Stimulated activated CD8-positive, alpha-beta memory T cell treated with anti-CD3 and anti-CD28 coated beads, Interleukin-2, amount 100 ng/mL, for 1 hour (primary cell): ENCODE data around the gene CTTNBP2NL.
"Not testable (repeated sequence)": the region's sequence is repeated elsewhere in the genome, so short reads cannot be mapped to it uniquely, and the experiment has no call there.

Source experiments
- DNase-seq, 2 donors: peaks; one replicate each; pipeline ENCODE4 v3.0.0-alpha.2; 2020; ENCODE audit warnings: low read depth in 2 of 2

Gene CTTNBP2NL

DNA sequence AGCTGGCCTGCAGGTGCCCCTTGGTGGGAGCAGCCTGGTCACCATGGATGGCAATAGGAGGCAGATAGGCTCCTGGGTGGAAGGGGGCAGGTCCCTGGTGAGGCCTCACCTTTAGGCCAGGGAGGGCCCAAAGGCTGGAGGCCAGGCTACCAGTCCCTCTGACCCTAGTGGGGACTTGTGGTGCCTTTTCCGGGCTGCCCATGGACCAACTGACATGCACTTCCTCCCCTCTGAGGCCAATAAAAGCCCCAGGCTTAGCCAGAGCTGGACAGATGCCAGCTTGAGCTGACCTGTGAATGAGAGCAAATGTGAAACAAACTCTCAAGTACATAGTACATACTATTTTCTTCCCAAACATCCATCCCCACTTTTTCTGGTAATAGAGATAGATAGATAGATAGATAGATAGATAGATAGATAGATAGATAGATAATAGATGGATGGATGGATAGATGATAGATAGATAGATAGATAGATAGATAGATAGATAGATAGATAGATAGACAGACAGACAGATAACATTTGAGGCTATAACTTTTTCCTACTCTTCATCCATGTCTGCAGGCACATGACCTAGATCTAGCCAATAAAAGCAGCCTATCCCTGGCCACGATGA, 9.2 kb upstream of the CTTNBP2NL start:
- DNase-seq = no peak

DNA sequence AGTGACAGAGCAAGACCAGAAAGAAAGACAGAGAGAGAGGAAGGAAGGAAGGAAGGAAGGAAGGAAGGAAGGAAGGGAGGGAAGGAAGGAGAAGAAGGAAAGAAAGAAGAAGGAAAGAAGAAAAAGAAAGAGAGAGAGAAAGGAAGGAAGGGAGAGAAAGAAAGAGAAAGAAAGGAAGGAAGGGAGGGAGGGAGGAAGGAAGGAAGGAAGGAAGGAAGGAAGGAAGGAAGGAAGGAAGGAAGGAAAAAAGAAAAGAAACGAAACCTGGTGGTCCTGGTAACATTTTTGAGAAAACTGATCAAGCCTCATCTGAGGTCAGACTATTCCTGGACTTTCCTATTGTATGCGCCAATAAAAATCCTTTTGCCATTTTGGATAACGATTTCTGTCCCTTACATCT, 8.2 kb upstream of the CTTNBP2NL start:
- no peak for DNase-seq

DNA sequence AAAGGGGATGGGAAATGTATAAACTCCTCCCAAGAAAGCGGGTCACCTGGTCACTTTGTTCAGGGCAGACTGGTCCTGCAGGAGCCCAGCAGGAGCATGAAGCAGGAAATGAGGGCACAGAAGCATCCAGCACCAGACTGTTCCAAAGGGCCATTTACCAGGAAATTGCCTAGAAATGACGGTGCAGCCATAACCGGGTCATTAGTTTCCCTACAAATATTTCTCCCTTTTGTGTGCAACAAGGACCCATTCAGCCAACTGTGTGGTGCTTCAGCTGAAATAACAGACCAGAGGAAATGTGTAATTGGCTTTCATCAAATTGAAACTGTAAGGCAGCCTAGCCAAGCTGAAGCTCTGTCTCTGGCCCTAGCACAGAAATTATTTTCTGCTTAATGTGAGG, 7.6 kb upstream of the CTTNBP2NL start:
- DNase-seq = no peak

DNA sequence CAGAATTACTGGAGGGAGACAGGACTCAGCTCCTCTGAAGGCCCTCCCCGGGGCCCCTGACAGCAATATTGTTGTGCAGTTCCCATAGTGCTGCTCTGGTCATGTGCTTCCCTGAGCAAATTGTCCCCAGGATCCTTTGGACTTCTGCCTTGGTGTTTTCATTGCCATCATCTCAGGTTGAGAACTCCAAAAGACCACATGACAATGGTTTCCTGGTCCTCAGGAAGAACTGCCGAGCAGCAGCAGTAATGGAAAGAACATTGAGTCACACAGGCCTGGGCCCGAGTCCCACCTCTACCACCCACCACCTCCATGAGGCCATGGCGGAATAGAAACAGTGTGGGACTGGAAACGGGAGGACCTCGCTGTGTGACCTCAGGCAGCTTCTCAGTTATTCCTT, 6.3 kb upstream of the CTTNBP2NL start:
- DNase-seq = no peak

DNA sequence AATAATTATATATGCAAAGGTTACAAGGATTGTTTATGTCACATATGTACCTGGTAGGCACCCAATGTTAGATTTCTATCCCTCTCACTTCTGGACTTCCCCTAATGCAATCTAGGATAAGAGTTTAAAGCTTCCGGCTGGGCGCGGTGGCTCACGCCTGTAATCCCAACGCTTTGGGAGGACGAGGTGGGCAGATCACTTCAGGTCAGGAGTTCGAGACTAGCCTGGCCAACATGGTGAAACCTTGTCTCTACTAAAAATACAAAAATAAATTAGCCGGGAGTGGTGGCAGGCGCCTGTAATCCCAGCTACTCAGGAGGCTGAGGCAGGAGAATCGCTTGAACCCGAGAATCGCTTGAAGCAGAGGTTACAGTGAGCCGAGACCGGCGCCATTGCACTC, 5.7 kb upstream of the CTTNBP2NL start:
- not testable (repeated sequence) for DNase-seq

DNA sequence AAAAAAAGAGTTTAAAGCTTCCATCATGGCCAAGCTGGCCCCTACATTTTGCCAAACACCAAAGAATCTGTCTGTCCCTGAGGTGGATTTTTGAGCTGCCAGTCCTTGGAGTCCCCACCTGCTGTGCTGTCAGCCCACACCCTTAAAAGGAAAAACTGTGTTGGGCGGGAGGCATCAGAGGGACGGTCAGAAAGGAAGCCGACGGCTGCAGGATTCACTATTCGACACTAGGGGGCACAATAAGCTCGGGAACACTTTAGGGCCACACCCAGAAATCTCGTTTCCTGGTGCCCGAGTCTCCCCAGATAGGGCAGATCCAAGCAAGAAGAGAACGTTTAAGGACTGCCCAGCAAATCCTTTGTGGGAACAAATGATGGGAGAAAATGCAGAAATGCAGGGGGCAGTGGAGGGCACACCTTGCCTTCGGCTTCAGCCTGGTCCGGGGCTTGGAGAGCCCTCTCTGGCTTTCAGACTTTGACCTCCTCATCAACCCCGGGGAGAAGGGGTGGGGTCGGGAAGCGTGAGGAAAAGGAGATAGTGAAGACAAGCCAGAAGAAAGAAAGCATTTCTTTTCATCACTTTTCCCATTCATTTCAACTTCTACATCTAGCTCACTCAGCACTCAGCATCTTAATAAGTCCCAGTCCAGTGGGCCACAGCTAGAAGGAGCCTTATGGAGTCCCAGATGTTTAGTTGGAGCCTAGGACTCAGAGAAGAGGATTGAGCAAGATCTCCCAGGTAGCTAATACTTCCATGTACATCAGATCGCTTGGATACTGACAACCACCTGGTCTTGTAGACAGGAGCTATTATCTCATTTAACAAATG, 5.0 kb upstream of the CTTNBP2NL start:
- DNase-seq = peak; percentile 51 to 57

DNA sequence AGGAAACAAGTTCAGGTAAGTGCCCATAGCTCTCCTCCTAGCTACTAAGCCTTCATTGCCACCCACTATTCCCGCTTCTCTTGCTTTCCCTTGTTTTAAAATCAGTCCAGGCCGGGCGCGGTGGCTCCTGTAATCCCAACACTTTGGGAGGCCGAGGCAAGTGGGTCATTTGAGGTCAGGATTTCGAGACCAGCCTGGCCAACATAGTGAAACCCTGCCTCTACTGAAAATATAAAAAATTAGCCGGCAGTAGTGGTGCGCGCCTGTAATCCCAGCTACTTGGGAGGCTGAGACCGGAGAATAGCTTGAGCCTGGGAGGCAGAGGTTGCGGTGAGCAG, 4.4 kb upstream of the CTTNBP2NL start:
- DNase-seq = no peak

DNA sequence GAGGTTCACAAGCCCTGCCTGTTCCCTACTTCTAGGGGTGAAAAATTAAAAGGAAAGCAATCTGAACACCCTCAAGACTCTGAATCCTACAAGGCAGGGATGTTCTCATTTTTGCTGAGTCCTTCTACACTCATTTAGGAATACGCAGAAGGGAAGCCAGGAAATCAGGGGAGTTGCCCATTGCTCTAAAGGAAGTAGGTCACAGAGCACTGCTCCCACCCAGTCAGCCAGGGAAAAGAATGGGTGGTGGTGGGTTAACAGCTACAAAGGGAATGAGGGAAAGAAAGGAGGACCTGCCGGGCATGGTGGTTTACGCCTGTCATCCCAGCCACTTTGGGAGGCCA, 2.4 kb upstream of the CTTNBP2NL start:
- DNase-seq = no peak

DNA sequence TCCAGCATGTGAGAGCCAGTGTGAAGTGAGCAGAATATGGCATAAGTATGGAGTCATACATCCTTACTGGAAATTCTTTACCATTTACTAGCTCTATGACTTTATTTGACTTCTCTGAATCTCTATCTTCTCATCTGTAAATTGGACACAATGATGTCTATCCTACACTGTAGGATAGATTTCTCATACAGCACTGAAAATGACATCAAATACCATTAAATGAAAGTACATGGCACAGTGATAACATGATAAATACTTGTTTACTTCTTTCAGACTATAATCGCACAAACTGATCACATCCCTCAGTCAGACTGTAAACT, 1.3 kb upstream of the CTTNBP2NL start:
- DNase-seq = no peak

DNA sequence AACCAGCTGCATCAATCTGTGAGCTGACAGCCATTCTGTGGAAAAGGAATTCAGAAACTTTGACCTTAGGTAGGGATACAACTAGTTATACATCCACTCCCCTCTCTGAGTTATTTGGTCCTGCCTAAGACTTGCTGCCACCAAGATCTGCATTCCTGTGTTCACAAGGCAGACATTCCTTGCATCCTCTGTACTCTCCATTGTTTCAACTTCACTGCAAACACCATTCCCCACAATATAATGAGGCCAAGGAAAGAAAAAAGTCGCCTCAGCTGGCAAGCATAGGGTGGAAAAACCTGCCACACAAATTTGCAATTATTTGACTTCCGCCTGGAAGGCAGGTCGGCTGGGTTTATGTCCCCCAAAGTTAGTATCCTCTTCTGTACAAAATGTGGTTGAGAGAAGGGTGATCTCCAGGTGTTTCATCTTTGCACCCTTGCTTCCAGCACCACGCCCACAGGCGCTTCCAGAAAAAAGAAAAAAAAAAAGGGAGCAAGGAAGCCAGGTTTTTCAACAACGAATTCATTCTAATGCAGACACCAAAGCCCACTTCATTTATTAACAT, 676 bp upstream of the CTTNBP2NL start:
- DNase-seq = no peak

DNA sequence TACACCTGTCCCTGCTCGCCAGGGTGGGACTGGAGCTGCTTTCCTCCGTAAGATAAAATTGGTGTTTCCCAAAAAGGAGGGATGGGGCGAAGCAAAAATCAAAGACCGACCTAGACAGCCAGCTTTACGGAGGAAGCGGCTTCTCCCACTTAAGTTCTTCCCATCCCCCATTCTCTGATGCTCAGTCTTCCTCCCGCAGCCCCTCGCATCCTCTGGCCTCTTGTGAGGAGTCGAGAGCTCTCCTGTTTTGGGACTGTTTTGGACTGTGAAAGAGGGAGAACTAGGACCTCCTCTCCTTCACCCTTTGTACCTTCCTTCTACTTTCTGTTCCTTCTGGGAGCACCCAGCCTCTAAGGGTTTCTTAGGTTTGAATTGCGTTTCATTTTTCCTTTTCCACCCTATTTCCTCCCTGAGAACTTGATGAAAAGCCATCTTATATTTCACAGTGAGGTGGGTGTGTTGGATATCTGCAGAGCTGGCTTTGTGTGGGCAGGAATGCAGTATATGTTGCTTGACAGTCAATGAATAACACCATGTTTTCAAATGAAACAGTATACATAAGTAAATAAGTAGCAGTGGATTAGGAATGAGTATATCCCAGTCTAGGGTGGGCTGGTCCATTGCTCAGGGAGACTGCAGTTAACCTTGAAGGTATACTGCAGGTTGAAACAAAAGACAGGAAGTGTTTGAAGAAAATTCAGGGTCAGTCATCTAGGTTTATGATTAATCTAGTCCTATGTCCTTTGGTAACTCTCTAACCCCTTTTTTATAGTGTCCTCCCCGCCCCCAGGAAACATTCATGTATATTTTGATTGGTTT, 848 bp downstream of the CTTNBP2NL start:
- no peak for DNase-seq

DNA sequence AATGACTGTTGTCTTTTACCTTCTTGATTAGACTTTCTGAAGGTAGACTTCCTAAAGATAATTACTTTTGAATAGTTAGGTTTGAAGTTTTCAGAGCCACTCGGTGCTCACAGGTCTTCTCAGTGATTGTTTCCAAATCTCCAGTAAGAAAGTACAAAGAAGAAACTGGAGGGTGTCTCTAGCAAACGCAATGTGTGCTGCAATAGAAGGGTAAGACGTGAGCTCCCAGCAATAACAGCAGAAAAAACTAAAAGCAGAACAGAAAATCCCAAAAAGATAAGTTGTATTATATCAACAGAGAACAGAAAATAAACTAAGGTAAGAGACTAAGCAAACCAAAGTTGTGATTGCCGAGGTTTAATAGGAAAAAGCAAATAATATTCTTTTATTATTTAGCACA, 1.8 kb downstream of the CTTNBP2NL start:
- DNase-seq = no peak

DNA sequence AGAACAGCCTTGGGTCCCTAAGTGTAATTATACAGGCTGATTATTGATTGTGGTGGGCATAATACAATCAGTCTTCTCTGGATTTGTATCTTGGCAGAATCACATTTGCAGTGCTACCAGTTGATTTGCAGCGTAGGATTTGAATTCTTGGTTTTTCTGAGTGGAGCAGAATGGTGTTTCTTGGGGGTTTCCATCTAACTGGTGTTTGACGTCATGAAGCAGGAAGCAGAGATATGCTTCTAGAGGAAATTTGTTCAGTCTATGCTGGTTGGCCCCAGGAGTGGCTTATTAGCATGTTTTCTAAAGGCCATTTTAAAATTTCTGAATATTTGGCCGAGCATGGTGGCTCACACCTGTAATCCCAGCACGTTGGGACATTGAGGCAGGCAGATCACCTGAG, 3.4 kb downstream of the CTTNBP2NL start:
- DNase-seq = no peak

DNA sequence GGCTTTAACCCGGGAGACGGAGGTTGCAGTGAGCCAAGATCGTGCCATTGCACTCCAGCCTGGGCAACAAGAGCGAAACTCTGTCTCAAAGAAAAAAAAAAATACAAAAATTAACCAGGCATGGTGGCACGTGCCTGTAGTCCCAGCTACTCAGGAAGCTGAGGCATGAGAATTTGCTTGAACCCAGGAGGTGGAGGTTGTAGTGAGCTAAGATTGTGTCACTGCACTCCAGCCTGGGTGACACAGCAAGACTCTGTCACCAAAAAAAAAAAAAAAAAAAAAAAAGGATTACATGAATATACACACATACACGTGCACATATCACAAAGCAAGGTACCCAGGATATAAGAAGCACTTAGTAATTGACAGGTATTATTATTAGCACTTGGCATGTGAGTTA, 4.7 kb downstream of the CTTNBP2NL start:
- DNase-seq = not testable (repeated sequence)

DNA sequence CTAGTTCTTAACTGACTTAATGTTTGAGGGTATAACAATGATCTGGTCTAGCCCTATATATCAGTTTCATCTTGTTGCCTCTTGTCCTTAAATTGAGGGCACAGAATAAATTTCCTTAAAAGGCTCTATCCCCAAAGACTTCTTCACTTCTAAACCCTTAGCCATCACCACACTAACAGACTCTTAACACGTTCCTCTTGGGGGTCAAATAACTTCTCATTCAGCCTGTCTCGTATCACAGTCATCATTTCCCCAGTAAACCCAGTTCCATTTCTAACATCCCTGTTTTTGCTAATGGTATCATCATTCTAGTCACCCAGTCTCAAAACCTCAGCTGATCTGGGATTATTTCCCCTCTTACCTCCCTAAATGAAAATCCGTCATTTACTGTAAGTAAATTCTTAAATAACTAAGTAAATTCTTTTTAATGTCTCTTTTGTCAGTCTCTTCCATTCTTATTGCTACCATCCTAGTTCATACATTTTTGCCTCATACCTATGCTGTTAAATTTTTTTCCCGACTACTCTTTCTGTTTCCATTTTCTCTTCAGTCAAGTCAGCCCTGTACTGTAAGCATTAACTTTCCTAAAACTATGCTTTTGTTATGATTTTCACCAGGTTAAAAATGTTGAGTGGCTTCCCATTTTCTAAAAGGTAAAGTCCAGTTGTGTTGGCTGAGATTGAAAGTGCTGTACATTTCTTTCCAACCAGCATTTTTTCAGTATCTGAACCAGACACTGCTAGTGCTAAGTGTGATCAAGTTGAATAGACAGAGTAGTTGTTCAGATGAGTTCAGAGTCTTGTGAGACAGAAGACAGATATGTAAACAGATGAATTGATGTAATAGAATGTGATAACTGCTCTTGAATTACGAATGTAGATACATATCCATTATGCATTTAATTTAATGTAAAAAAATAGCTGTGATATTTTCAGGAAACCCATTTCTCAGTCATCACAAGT, 6.9 kb downstream of the CTTNBP2NL start:
- no peak for DNase-seq

DNA sequence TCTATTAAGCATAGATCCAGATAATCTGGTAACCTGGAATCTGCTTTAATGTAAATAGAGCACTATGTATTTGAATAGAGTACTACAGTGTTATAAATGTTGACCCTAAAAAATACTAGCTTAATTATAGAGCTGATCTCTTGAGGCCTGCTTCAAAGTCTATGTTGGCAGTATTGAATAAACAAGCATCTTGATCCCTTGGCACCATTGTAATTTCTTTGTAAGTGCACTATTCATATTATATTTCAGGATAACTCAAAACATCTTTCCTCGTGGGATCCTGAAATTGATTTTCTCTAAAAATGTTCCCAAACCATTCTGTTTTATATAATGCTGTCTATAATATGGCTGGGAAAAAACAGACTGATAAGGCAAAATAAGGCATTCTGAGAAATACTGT, 10.8 kb downstream of the CTTNBP2NL start:
- DNase-seq = no peak

DNA sequence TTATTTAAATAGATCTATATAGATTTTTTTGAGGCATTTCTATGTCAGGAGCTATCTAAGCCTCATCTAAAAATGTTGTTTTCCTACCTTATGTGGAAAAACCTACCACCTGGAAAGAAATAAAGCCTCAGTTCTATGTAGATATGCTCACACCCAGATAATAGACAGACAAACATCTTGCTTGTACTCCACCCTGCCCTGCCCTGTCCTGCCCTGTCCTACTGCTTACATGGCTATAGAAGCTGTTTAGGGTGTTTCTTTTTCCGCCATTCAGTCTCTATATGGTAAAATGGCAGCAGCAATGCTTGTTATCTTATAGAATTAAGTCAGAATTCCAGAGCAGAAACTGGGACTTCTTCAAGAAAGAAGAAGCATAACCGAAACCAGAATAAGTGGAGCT, 13.4 kb downstream of the CTTNBP2NL start:
- DNase-seq = no peak

DNA sequence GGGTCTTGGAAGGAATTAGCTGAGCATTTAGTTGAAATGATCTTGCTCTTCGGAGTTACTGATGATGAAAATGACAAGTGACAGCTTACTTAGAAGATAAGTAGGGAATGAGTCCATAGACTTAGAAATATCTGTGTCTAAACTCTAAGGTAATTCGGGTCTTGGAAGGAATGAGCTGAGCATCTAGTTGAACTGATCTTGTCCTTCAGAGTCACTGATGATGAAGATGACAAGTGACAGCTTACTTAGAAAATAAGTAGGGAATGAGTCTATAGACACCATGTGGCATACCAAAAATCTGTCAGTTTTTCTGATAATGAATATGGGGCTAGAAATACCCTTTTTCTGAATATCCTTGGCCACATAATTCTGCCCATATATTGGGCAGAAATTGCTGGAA, 14.7 kb downstream of the CTTNBP2NL start:
- no peak for DNase-seq

DNA sequence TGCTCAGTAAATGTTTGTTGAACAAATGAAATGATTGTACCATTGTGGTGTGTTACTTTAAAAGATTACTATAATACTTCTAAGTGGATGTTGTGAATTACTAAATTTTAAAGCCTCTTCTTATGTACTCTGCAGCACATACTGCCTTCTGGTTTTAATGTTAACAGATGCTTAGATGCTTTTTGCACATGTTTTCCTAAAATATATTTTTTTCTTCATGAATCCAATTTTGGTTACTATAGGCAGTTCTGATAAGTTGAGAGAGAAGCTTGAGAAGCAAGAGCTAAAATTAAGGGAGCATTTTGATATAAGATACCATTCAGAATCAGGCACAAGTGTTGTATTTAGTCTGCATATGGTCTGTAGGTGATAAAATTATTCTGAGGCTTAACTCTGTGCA, 21.3 kb downstream of the CTTNBP2NL start:
- no peak for DNase-seq

DNA sequence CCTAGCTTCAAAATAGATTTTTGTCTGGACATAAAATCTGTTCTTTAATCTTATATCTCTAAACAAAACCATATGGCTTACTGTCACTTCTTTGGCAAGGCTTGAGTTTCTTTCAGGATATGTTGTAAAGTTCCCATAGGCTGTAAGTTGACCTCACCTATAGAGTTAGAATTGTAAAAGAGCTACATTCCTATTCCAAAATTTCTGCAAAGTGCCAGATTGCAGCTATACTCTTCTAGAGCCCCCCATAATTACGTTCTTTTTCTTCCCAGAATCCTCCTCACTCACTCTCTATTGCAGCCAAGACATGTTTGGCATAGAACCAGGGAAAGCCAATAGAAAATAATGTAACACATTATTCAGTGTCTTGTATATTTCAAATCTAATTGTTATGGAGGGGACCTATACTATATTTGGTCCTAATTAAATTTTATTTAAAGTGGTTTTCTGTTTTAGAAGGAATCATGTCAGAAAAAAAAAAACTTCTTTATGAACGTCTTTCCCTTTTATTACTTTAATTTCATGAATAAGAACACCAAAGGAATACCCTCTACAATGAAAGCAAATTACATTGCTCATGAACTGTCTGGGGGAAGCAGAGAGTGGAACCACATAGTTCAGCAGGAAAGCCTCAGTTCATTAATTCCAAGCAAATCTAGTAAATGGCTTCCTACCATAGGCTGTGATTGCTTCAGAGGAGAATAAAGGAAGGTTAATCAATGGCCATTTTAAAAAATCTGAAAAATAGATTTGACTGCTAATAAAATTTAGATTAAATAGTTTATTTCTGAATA, 22.3 kb downstream of the CTTNBP2NL start:
- no peak for DNase-seq

DNA sequence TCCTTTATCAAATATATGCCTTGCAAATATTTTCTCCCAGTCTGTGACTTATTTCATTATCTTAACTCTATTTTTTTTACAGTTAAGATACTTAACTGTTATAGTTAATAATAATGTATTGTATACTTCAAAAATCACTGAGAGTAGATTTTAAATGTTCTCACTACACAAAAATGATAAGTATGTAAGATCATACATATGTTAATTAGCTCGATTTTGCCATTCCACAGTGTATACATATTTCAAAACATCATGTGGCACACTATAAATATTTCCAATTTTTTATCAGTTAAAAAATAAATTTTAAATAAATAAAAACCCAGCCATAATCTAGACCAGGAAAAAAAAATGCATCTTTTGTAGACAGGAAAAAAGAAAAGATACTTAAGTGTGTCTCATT, 27.2 kb downstream of the CTTNBP2NL start:
- DNase-seq = no peak
